Activated naive CD4-positive, alpha-beta T cell treated with anti-CD3 and anti-CD28 coated beads, Interleukin-2, amount 50 U/mL, for 72 hours (primary cell): ENCODE results near the gene POMGNT2. TPM values are rescaled to one million over a fixed set of nuclear protein-coding genes. Genes with fewer than 3 reads are reported as not detected.

Experiments used
- ATAC-seq, 2 donors: fragments of 150-1000 bp; cut with Tn5 transposase; 2 replicates each; pipeline ENCODE4 v1.10.0; 2021; ENCODE audit warnings: mild to moderate bottlenecking in 2 of 2, moderate library complexity in 2 of 2
- DNase-seq, 2 donors: peaks; one replicate each; pipeline ENCODE4 v3.0.0; 2021 to 2022; ENCODE audit warnings: low spot score in 2 of 2
- H3K27ac Mint-ChIP-seq, 2 donors: one replicate each; pipeline ENCODE4 v1.8.0; 2022; ENCODE audit warnings: mild to moderate bottlenecking in 2 of 2, mixed read lengths in 2 of 2
- H3K36me3 Mint-ChIP-seq, 2 donors: one replicate each; pipeline ENCODE4 v1.8.0; 2022; ENCODE audit warnings: mixed read lengths in 2 of 2
- H3K9me3 Mint-ChIP-seq, 2 donors: one replicate each; pipeline ENCODE4 v1.8.0; 2022; ENCODE audit warnings: mixed read lengths in 2 of 2
- total RNA-seq, 2 donors: library from RNA; stranded (reverse); gene quantifications; one replicate each; pipeline ENCODE4 v1.2.3, GENCODE V29; 2022

The POMGNT2 gene
- 1 to 10 TPM; 4.1 to 6.4 TPM for total RNA-seq

DNA sequence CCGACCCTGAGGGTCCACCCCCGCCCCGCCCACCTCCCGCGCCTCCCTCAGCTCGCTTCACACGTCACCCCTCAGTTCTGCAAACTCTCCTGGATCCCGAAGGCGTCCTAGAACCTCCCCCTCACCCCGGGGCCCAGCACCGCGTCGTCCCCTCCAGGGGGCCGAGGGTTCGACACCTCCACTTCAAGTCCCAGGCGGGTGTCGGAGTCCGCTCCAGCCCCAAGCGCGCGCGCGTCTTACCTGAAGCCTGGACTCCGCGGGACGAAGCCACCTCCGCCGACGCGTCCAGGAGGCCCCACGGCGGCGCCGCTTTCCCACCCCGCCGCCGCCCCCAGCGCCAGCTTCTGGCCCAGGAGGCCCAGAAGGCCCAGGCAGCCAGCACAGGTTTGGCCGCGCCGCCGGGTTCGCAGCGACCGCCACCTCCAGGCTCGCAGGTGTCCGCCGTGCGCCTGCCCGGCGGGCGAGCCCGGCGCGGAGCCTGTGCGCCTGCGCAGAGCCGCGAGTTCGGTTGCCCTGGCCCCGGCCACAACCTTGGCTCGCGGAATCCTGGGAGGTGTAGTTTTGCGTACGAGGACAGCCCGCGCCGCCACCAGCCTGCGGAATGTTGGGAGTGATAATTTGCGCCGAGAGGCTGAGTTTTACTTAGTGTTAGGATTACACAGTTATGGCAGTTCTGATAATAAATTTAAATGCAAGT is at the start of gene POMGNT2:
POMGNT2 (minus strand) TSS at position 484 of the 697 bp plus-strand sequence. CDS start 24,648 bp downstream, outside the sequence.
- Mint-ChIP-seq H3K9me3 (peaks cover 0 to 12% of the 10 kb centered on the region in 2 donors), H3K27ac (peak within 1 kb of the TSS in 1 of 2 donors; percentile 62), H3K36me3 (peaks cover 0 to 13% of the 10 kb centered on the region in 2 donors)
- ATAC-seq, result peak; percentile 96 to 97
- DNase-seq, result peak; percentile 88 to 90

GRCh38 chr3:43154980-43155379 is 49.1 kb upstream of the POMGNT2 start:
- H3K27ac Mint-ChIP-seq, result peak overlapping the region; percentile 38 to 76
- no peaks in the 10 kb centered on the region for H3K36me3 Mint-ChIP-seq
- H3K9me3 Mint-ChIP-seq, result no peaks in the 10 kb centered on the region
- DNase-seq, result no peak
- no peak for ATAC-seq

GRCh38 chr3:43153216-43154083 is 47.6 kb upstream of the POMGNT2 start:
- no peak for ATAC-seq
- no peak overlapping the region for H3K27ac Mint-ChIP-seq
- peaks cover 0 to 6% of the 10 kb centered on the region in 2 donors for H3K36me3 Mint-ChIP-seq
- no peak for DNase-seq
- H3K9me3 Mint-ChIP-seq, result peaks cover 0 to 8% of the 10 kb centered on the region in 2 donors

DNA sequence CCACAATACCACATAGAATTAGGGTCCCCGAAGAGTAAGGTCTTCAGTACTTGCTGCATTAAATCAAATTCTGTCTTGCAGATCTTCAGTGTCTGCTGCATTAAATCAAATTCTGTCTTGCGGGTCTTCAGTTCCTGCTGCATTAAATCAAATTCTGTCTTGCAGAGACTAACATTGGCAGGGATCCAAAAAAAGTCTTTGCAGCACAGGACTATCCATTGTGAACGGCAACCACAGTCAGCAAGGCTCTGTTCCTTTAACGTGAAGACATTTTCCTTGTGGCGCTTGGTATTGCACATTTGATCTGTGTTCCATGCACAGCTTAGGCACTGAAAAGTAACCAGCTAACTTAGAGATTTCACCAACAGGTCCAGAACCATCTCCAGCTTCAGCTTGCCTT is 46.8 kb upstream of the POMGNT2 start:
- peaks cover 0 to 6% of the 10 kb centered on the region in 2 donors for H3K36me3 Mint-ChIP-seq
- DNase-seq, result no peak
- no peak for ATAC-seq
- peaks cover 0 to 8% of the 10 kb centered on the region in 2 donors for H3K9me3 Mint-ChIP-seq
- H3K27ac Mint-ChIP-seq, result no peak overlapping the region

- peaks cover 0 to 6% of the 10 kb centered on the region in 2 donors for H3K36me3 Mint-ChIP-seq
- no peak overlapping the region for H3K27ac Mint-ChIP-seq
- H3K9me3 Mint-ChIP-seq, result peaks cover 0 to 8% of the 10 kb centered on the region in 2 donors
- DNase-seq (no peak), ATAC-seq (no peak)
Measured at GRCh38 chr3:43148033-43148432, 42.2 kb upstream of the POMGNT2 start.

DNA sequence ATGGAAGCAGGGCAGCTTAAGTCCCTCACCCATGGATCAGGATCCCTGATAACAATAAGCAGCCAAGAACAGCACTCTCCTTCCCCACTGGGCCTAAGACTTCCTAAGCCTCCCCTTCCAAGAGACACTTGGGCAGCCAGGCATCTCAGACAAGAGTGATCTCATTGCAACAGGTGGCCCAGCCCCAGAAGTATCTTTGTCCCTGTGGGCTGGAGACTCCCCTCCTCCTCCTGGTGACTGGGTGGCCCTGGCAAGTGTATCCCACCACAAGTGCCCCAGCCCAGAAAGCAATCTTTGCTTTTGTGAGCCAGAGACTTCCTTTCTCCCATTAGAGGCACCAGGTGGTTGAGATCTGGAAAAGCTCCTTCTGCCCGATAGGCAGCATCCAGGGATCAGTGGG is 40.7 kb upstream of the POMGNT2 start:
- ATAC-seq (no peak), DNase-seq (no peak)
- H3K27ac Mint-ChIP-seq, result no peak overlapping the region
- peaks cover 0 to 14% of the 10 kb centered on the region in 2 donors for H3K9me3 Mint-ChIP-seq
- peaks cover 0 to 6% of the 10 kb centered on the region in 2 donors for H3K36me3 Mint-ChIP-seq

DNA sequence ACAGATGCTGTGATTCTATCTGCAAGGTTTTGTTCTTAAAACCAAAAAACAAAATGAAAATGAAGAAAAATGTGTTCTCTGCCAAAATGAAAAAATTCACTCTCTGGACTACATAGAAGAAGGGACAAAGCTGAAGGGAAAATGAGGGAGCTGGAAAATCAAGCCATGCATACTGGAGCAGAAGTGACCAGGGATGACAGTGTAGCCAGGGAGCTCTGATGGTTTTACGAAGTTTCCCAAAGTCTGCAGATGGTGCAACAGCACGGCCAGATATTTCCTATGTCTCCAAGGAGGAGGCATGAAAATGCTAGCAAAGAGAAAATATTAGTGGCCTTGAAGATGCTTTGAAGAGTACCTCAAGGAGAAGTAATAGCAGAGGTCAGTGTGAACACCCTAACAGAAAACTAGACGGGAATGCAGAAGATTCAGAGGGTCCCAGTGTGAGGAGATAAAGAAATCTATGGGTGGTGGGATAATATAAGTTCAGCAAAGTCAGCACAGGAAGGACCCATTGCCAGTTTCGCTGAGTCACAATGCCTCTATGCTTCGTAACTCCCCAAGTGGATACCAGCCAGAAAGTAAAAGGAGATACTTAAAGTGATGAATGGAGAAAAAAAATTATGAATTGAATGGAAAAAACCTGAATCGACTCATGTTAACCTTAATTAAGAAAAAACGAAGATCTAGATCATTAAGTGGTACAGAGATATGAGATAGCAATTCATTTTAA is 39.0 kb upstream of the POMGNT2 start:
- peaks cover 0 to 14% of the 10 kb centered on the region in 2 donors for H3K9me3 Mint-ChIP-seq
- no peak for DNase-seq
- ATAC-seq, result no peak
- no peak overlapping the region for H3K27ac Mint-ChIP-seq
- H3K36me3 Mint-ChIP-seq, result peaks cover 0 to 6% of the 10 kb centered on the region in 2 donors

GRCh38 chr3:43142472-43142871 is 36.6 kb upstream of the POMGNT2 start:
- Mint-ChIP-seq H3K36me3 (peaks cover 0 to 8% of the 10 kb centered on the region in 2 donors), H3K27ac (no peak overlapping the region), H3K9me3 (peaks cover 5% of the 10 kb centered on the region in 2 donors)
- no peak for ATAC-seq
- DNase-seq, result no peak

- Mint-ChIP-seq H3K27ac (no peak overlapping the region), H3K36me3 (peaks cover 6 to 15% of the 10 kb centered on the region in 2 donors), H3K9me3 (peaks cover 12 to 16% of the 10 kb centered on the region in 2 donors)
- DNase-seq (no peak), ATAC-seq (no peak)
Measured at GRCh38 chr3:43138488-43139231, 32.8 kb upstream of the POMGNT2 start.

- Mint-ChIP-seq H3K27ac (no peak overlapping the region), H3K36me3 (peaks cover 6 to 10% of the 10 kb centered on the region in 2 donors), H3K9me3 (peaks cover 11% of the 10 kb centered on the region in 2 donors)
- ATAC-seq, result no peak
- no peak for DNase-seq
Measured at GRCh38 chr3:43132870-43133636, 27.2 kb upstream of the POMGNT2 start.

- Mint-ChIP-seq H3K27ac (no peak overlapping the region), H3K36me3 (peaks cover 6 to 7% of the 10 kb centered on the region in 2 donors), H3K9me3 (peaks cover 8 to 11% of the 10 kb centered on the region in 2 donors)
- no peak for DNase-seq
- no peak for ATAC-seq
Measured at GRCh38 chr3:43132193-43132592, 26.3 kb upstream of the POMGNT2 start.

- no peaks in the 10 kb centered on the region for H3K36me3 Mint-ChIP-seq
- H3K9me3 Mint-ChIP-seq, result peaks cover 6 to 9% of the 10 kb centered on the region in 2 donors
- no peak overlapping the region for H3K27ac Mint-ChIP-seq
- ATAC-seq, result no peak
- no peak for DNase-seq
Measured at GRCh38 chr3:43128464-43128863, 22.6 kb upstream of the POMGNT2 start.

- H3K27ac Mint-ChIP-seq, result no peak overlapping the region
- peaks cover 6 to 14% of the 10 kb centered on the region in 2 donors for H3K9me3 Mint-ChIP-seq
- H3K36me3 Mint-ChIP-seq, result no peaks in the 10 kb centered on the region
- DNase-seq (no peak), ATAC-seq (no peak)
Measured at GRCh38 chr3:43126536-43126935, 20.7 kb upstream of the POMGNT2 start.

DNA sequence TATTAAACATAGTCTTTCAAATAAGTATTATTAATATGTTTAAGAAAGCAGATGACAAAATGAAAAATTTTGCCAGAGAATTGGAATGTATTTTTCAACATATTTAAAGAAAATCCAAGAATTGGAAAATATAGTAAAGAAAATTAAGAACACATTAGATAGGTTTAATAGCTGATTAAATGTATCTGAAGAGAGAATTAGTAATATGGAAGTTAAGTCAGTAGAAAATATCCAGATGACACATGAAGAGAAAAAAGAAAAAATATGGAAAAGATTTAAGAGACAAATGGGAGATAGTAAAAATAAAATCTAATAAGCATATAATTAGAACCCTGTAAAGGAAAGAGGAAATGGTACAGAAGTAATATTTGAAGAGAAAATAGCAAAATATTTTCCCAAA is 18.0 kb upstream of the POMGNT2 start:
- DNase-seq (no peak), ATAC-seq (no peak)
- H3K9me3 Mint-ChIP-seq, result peaks cover 6 to 14% of the 10 kb centered on the region in 2 donors
- H3K27ac Mint-ChIP-seq, result no peak overlapping the region
- H3K36me3 Mint-ChIP-seq, result no peaks in the 10 kb centered on the region

- H3K27ac Mint-ChIP-seq, result no peak overlapping the region
- H3K9me3 Mint-ChIP-seq, result peaks cover 6 to 14% of the 10 kb centered on the region in 2 donors
- no peaks in the 10 kb centered on the region for H3K36me3 Mint-ChIP-seq
- peak in 1 of 2 donors; percentile 95 for ATAC-seq
- no peak for DNase-seq
Measured at GRCh38 chr3:43120937-43121336, 15.1 kb upstream of the POMGNT2 start.
